H1 (cell line): ENCODE data around the gene GUCY2F. TPM values are rescaled to one million over a fixed set of nuclear protein-coding genes. Genes with fewer than 3 reads are reported as not detected.

ENCODE experiments used
- RBBP5 ChIP-seq: IDR thresholded peaks from 2 replicates; pipeline ENCODE4 v1.7.1; 2012; ENCODE audit warnings: low read depth, mild to moderate bottlenecking, inconsistent platforms, low read length, moderate library complexity, borderline replicate concordance
- SIRT6 ChIP-seq: IDR thresholded peaks from one replicate; pipeline ENCODE4 v1.7.1; 2012; ENCODE audit warnings: low read length, inconsistent platforms
- TAF1 ChIP-seq: IDR thresholded peaks from 2 replicates; pipeline ENCODE4 v1.6.1; 2011; ENCODE audit warnings: mild to moderate bottlenecking, low read depth, low read length
- TCF12 ChIP-seq: IDR thresholded peaks from 2 replicates; pipeline ENCODE4 v1.6.1; 2011; ENCODE audit warnings: low read depth, mild to moderate bottlenecking, low read length
- polyA plus RNA-seq, 7 experiments: library from polyadenylated mRNA; depleted of rRNA in 3 of 7; stranded (reverse) in 5 of 7; unstranded in 2 of 7; fragments of >200 nt in 5 of 7; fragments of 200-250 nt in 2 of 7; gene quantifications; 1 replicate in 5 of 7; 2 replicates in 1 of 7; 4 replicates in 1 of 7; pipeline versions ENCODE4 v1.2.1 to v1.2.3, GENCODE V29; 2011 to 2013; ENCODE audit warnings: missing spikeins in 2 of 7, mixed read lengths in 2 of 7
- total RNA-seq: library from RNA; stranded (reverse); fragmentation: NEBNext Ultra II Directional; extraction: Animal tissue kit (Norgen Biotek cat#: 25700); gene quantifications from 2 replicates; pipeline ENCODE4 v1.2.1, GENCODE V29; 2021

Gene GUCY2F
- total and polyA plus RNA-seq, 2 of the 8 experiments (the other 6 are each of a cell fraction or from before 2014, with no cell fraction given) = 0.02 TPM; not detected in 1

DNA sequence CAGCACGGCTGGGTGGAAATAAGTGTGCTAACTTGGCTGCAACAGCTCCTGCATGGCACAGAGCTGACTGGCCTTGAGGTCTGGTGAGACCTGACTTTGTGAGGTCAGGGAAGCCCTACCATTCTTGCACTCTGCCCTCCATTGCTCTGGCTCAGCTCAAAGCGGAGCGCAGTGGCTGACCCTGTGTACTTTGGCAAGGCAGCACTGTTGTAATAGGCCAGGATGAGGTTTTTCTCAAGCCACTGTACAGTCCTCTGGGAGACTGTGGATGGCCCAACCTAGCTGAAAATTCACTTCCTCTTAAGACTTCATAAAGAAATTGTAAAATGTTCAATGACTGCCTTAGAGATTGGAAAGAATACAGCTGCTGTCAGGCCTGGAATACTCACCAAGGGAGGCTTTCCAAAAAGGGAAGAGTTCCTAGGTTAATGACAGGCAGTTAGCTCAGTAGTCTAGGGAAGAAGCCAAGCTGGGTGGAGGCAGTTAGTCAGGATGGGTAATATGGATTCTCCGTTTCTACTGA, 129.8 kb downstream of the GUCY2F start (continued):
- no peak for TF ChIP-seq TAF1
- no peak for TF ChIP-seq SIRT6
- TF ChIP-seq TCF12 = no peak
- TF ChIP-seq RBBP5 = no peak
- TF ChIP-seq, all 59 proteins: peak for 0
